Keratinocyte (primary cell): ENCODE measurements around the gene ERO1B. TPM values are rescaled to one million over a fixed set of nuclear protein-coding genes. Genes with fewer than 3 reads are reported as not detected.

ENCODE experiments used
- DNase-seq: peaks from one replicate; pipeline ENCODE4 v3.0.0-alpha.2; 2011; ENCODE audit warnings: low read depth, missing footprints, low spot score
- FAIRE-seq: peaks from 2 replicates; lab custom pipeline; 2011; peaks lifted over from hg19 to GRCh38; lab: Jason Lieb, UNC
- H2AFZ ChIP-seq: 2 replicates; pipeline ENCODE4 v1.6.0; 2012; ENCODE audit warnings: low read length, control low read depth, inconsistent platforms; ENCODE audit not compliant: control insufficient read depth
- H3K27ac ChIP-seq: 2 replicates; pipeline ENCODE4 v1.5.1; 2011; ENCODE audit warnings: low read length; ENCODE audit not compliant: control insufficient read depth, insufficient read depth
- H3K27me3 ChIP-seq: 3 replicates; pipeline ENCODE4 v1.6.0; 2011; ENCODE audit warnings: low read length; ENCODE audit not compliant: control insufficient read depth, insufficient read depth; ENCODE audit errors: extremely low read depth
- H3K36me3 ChIP-seq, 2 experiments: 2 replicates in 1 of 2; 3 replicates in 1 of 2; pipeline ENCODE4 v1.5.1; 2011; ENCODE audit warnings: low read length in 2 of 2, mild to moderate bottlenecking in 1 of 2; ENCODE audit not compliant: control insufficient read depth in 2 of 2, insufficient read depth in 2 of 2; ENCODE audit errors: extremely low read depth in 1 of 2
- H3K4me1 ChIP-seq: 3 replicates; pipeline ENCODE4 v1.5.1; 2011; ENCODE audit warnings: low read length; ENCODE audit not compliant: control insufficient read depth, insufficient read depth; ENCODE audit errors: extremely low read depth
- H3K4me2 ChIP-seq: 3 replicates; pipeline ENCODE4 v1.6.0; 2011; ENCODE audit warnings: low read depth, low read length; ENCODE audit not compliant: control insufficient read depth, insufficient read depth; ENCODE audit errors: extremely low read depth
- H3K4me3 ChIP-seq, 3 experiments: fragments of 200-600 bp in 1 of 3; sonication (generic) in 1 of 3; 2 replicates in 2 of 3; 3 replicates in 1 of 3; pipeline ENCODE4 v1.5.1; 2011 to 2016; ENCODE audit warnings: low read length in 3 of 3, mild to moderate bottlenecking in 3 of 3, control low read depth in 2 of 3, inconsistent platforms in 1 of 3, low read depth in 1 of 3, mixed read lengths in 1 of 3, mixed run types in 1 of 3, moderate library complexity in 1 of 3; ENCODE audit not compliant: control insufficient read depth in 2 of 3, insufficient read depth in 2 of 3; ENCODE audit errors: extremely low read depth in 1 of 3
- H3K79me2 ChIP-seq: 2 replicates; pipeline ENCODE4 v1.6.0; 2012; ENCODE audit warnings: low read length; ENCODE audit not compliant: control insufficient read depth, insufficient read depth
- H3K9ac ChIP-seq: 3 replicates; pipeline ENCODE4 v1.6.0; 2011; ENCODE audit warnings: low read length; ENCODE audit not compliant: control insufficient read depth, insufficient read depth; ENCODE audit errors: extremely low read depth
- H3K9me1 ChIP-seq: 3 replicates; pipeline ENCODE4 v1.6.0; 2011; ENCODE audit warnings: low read length; ENCODE audit not compliant: control insufficient read depth, insufficient read depth; ENCODE audit errors: extremely low read depth
- H3K9me3 ChIP-seq: 2 replicates; pipeline ENCODE4 v1.5.1; 2012; ENCODE audit warnings: low read depth, low read length; ENCODE audit not compliant: control insufficient read depth
- H4K20me1 ChIP-seq: 3 replicates; pipeline ENCODE4 v1.6.0; 2011; ENCODE audit warnings: low read length; ENCODE audit not compliant: control insufficient read depth, insufficient read depth; ENCODE audit errors: extremely low read depth
- CTCF ChIP-seq, 3 experiments: IDR thresholded peaks in 1 of 3; conservative IDR thresholded peaks in 1 of 3; optimal IDR thresholded peaks in 1 of 3; 2 replicates in 2 of 3; 3 replicates in 1 of 3; pipeline versions ENCODE3 to v1.5.1; 2011; ENCODE audit warnings: low read length in 3 of 3, mild to moderate bottlenecking in 3 of 3, moderate library complexity in 2 of 3, control low read depth in 1 of 3, inconsistent platforms in 1 of 3; ENCODE audit not compliant: insufficient read depth in 2 of 3; ENCODE audit errors: extremely low read depth in 1 of 3
- EZH2 ChIP-seq: IDR thresholded peaks from one replicate; pipeline ENCODE4 v1.6.1; 2012; ENCODE audit warnings: inconsistent platforms, mild to moderate bottlenecking, low read length, moderate library complexity
- dilution Hi-C: fragments of 300-500 bp; cut with MboI; formaldehyde crosslinking; loops from one replicate; pipeline ENCODE4 v1.7.0; 2020; ENCODE audit warnings: low sequenced_read_pairs; ENCODE audit not compliant: extremely low pct_ligation_motif_present
- polyA plus RNA-seq, 5 experiments: library from polyadenylated mRNA; depleted of rRNA in 3 of 5; stranded (reverse) in 3 of 5; stranded (forward) in 1 of 5; unstranded in 1 of 5; fragments of >200 nt; gene quantifications; 1 replicate in 1 of 5; 2 replicates in 3 of 5; 3 replicates in 1 of 5; pipeline versions ENCODE4 v1.2.1 to v1.2.3, GENCODE V29; 2011 to 2012; ENCODE audit warnings: missing spikeins in 2 of 5, low read depth in 1 of 5, low replicate concordance in 1 of 5

Gene ERO1B
- polyA plus RNA-seq, 1 donor (not counting 4 experiments of a cell fraction or from before 2014, with no cell fraction given): 3.1 TPM

GRCh38 chr1:236167578-236167977 is 114.2 kb downstream of the ERO1B start:
- Histone ChIP-seq H4K20me1 (no peaks in the 10 kb centered on the region), H3K4me3 (no peak overlapping the region), H3K9me1 (no peaks in the 10 kb centered on the region), H3K27ac (no peak overlapping the region), H3K79me2 (no peaks in the 10 kb centered on the region), H3K9me3 (no peaks in the 10 kb centered on the region), H2AFZ (no peak overlapping the region), H3K4me2 (no peak overlapping the region), H3K36me3 (peaks cover 0 to 3% of the 10 kb centered on the region in 2 experiments), H3K9ac (no peak overlapping the region), H3K27me3 (no peaks in the 10 kb centered on the region), H3K4me1 (no peaks in the 10 kb centered on the region)
- DNase-seq: no peak
- no peak for FAIRE-seq
- dilution Hi-C loops: no loop called here
- TF ChIP-seq CTCF (optimal IDR thresholded peaks at IDR 0.05 in 1 of 3, IDR thresholded peaks at IDR 0.05 in 1 of 3, conservative IDR thresholded peaks at IDR 0.05 in 1 of 3; ENCODE audit: extremely low read depth in 1 of 3, insufficient read depth in 2 of 3, low read length in 3 of 3) (no peak), EZH2 (no peak)

GRCh38 chr1:236167154-236167553 is 114.6 kb downstream of the ERO1B start:
- Histone ChIP-seq H2AFZ (no peak overlapping the region), H3K36me3 (peaks cover 0 to 3% of the 10 kb centered on the region in 2 experiments), H3K27ac (no peak overlapping the region), H3K79me2 (no peaks in the 10 kb centered on the region), H4K20me1 (no peaks in the 10 kb centered on the region), H3K4me1 (no peaks in the 10 kb centered on the region), H3K9me1 (no peaks in the 10 kb centered on the region), H3K9me3 (no peaks in the 10 kb centered on the region), H3K4me3 (no peak overlapping the region), H3K27me3 (no peaks in the 10 kb centered on the region), H3K9ac (no peak overlapping the region), H3K4me2 (no peak overlapping the region)
- no peak for TF ChIP-seq EZH2
- no peak for TF ChIP-seq CTCF (optimal IDR thresholded peaks at IDR 0.05 in 1 of 3, IDR thresholded peaks at IDR 0.05 in 1 of 3, conservative IDR thresholded peaks at IDR 0.05 in 1 of 3; ENCODE audit: extremely low read depth in 1 of 3, insufficient read depth in 2 of 3, low read length in 3 of 3)
- DNase-seq (no peak), FAIRE-seq (no peak)
- dilution Hi-C loops: no loop called here
